K562 (cell line): Measurements from ENCODE around the gene ASB6. TPM values are rescaled to one million over a fixed set of nuclear protein-coding genes. Genes with fewer than 3 reads are reported as not detected.

Source experiments
- ATAC-seq: fragments of 200-7000 bp; cut with Tn5 transposase; 3 replicates; pipeline ENCODE4 v1.9.1; 2020; ENCODE audit warnings: moderate library complexity
- BruUV-seq: library from RNA; stranded (reverse); fragments of 400-500 nt; replicated peaks from 2 replicates; lab custom pipeline; 2021; lab: Mats Ljungman, UMichigan
- CTCF ChIA-PET: fragments of 300-600 bp; formaldehyde crosslinking; extraction: SDS; loops from one replicate; lab custom pipeline; 2021; ENCODE audit warnings: low intra/inter-chr PET ratio; lab: Yijun Ruan, JAX
- POLR2A ChIA-PET: fragments of 300-600, 350-650 bp; sonication (Branson Sonifier 250); formaldehyde crosslinking; extraction: SDS; loops from one replicate; lab custom pipeline; 2021; ENCODE audit warnings: antibody characterized with exemption, inconsistent platforms; lab: Yijun Ruan, JAX
- DNase-seq, 4 experiments: peaks; one replicate each; pipeline versions ENCODE4 v3.0.0 to v3.0.0-alpha.2; 2011 to 2018; ENCODE audit warnings: low spot score in 3 of 4, mixed read lengths in 3 of 4; ENCODE audit errors: extremely low read depth in 1 of 4
- FAIRE-seq: peaks from 2 replicates; lab custom pipeline; 2011; peaks lifted over from hg19 to GRCh38; lab: Jason Lieb, UNC
- H2AFZ ChIP-seq: 2 replicates; pipeline ENCODE4 v1.6.0; 2011; ENCODE audit warnings: low read depth, low read length, control low read depth, inconsistent platforms
- H3K27ac ChIP-seq: fragments of 200-600 bp; 3 replicates; pipeline ENCODE4 v1.8.0; 2011; ENCODE audit warnings: low read depth, mild to moderate bottlenecking, control low read depth, inconsistent platforms, low read length, moderate library complexity, mixed read lengths; ENCODE audit errors: extremely low read depth
- H3K27me3 ChIP-seq, 2 experiments: fragments of 300-600 bp in 1 of 2; 2 replicates in 1 of 2; 3 replicates in 1 of 2; pipeline versions ENCODE4 v1.6.0 to v1.8.0; 2011; ENCODE audit warnings: inconsistent platforms in 2 of 2, low read length in 2 of 2, mild to moderate bottlenecking in 1 of 2, mixed read lengths in 1 of 2, moderate library complexity in 1 of 2; ENCODE audit not compliant: control insufficient read depth in 2 of 2, insufficient read depth in 2 of 2
- H3K36me3 ChIP-seq: fragments of 300-600 bp; 3 replicates; pipeline ENCODE4 v1.8.0; 2011; ENCODE audit warnings: mild to moderate bottlenecking, low read length, inconsistent platforms; ENCODE audit not compliant: control insufficient read depth, insufficient read depth
- H3K4me1 ChIP-seq, 2 experiments: fragments of 200-600 bp in 1 of 2; replicated peaks in 1 of 2; 2 replicates in 1 of 2; 3 replicates in 1 of 2; pipeline versions ENCODE4 v1.5.1 to v1.8.0; 2011; ENCODE audit warnings: inconsistent platforms in 2 of 2, low read length in 2 of 2, mild to moderate bottlenecking in 1 of 2, mixed read lengths in 1 of 2, moderate library complexity in 1 of 2; ENCODE audit not compliant: control insufficient read depth in 2 of 2, insufficient read depth in 2 of 2
- H3K4me2 ChIP-seq: 2 replicates; pipeline ENCODE4 v1.6.1; 2011; ENCODE audit warnings: low read length, control low read depth, inconsistent platforms, mixed read lengths; ENCODE audit not compliant: insufficient read depth
- H3K4me3 ChIP-seq: fragments of 200-600 bp; sonication (generic), shearing (Covaris generic); 2 replicates; pipeline ENCODE4 v1.5.1; 2016; ENCODE audit warnings: control low read depth, inconsistent platforms
- H3K79me2 ChIP-seq: fragments of 200-600 bp; 3 replicates; pipeline ENCODE4 v1.8.0; 2011; ENCODE audit warnings: low read length, inconsistent platforms; ENCODE audit not compliant: control insufficient read depth, insufficient read depth
- H3K9ac ChIP-seq, 2 experiments: 2 replicates each; pipeline versions ENCODE4 v1.6.0 to v1.6.1; 2011; ENCODE audit warnings: low read depth in 2 of 2, low read length in 2 of 2, control low read depth in 1 of 2, inconsistent platforms in 1 of 2, mild to moderate bottlenecking in 1 of 2, mixed read lengths in 1 of 2; ENCODE audit not compliant: insufficient read depth in 1 of 2
- H3K9me1 ChIP-seq: one replicate; pipeline ENCODE4 v1.6.0; 2011; ENCODE audit warnings: inconsistent platforms, mild to moderate bottlenecking, low read length, moderate library complexity; ENCODE audit not compliant: control insufficient read depth, insufficient read depth
- H3K9me3 ChIP-seq: replicated peaks from 2 replicates; pipeline ENCODE4 v1.5.1; 2011; ENCODE audit warnings: low read depth, low read length, inconsistent platforms; ENCODE audit not compliant: control insufficient read depth, insufficient read depth
- H4K20me1 ChIP-seq: replicated peaks from 2 replicates; pipeline ENCODE4 v1.6.1; 2011; ENCODE audit warnings: low read length, inconsistent platforms, mixed read lengths; ENCODE audit not compliant: control insufficient read depth, insufficient read depth
- CTBP1 ChIP-seq: fragments of 450-650 bp; IDR thresholded peaks from 2 replicates; pipeline ENCODE4 v1.6.1; 2016; ENCODE audit warnings: borderline replicate concordance
- POLR2B ChIP-seq: fragments of 450-650 bp; IDR thresholded peaks from 2 replicates; pipeline ENCODE4 v1.6.1; 2018; ENCODE audit warnings: low read depth; ENCODE audit not compliant: partially characterized antibody
- STAG1 ChIP-seq: sonication (generic); formaldehyde crosslinking; IDR thresholded peaks from 2 replicates; pipeline ENCODE4 v1.5.0; 2020; ENCODE audit warnings: missing genetic modification reagents, borderline replicate concordance
- TAF7 ChIP-seq: fragments of 450-650 bp; IDR thresholded peaks from 2 replicates; pipeline ENCODE4 v1.6.1; 2016; ENCODE audit warnings: missing genetic modification characterization, missing compliant biosample characterization
- TARDBP ChIP-seq: fragments of 450-650 bp; IDR thresholded peaks from 2 replicates; pipeline ENCODE4 v1.6.1; 2016
- ZBTB33 ChIP-seq: sonication (generic); formaldehyde crosslinking; IDR thresholded peaks from 2 replicates; pipeline ENCODE4 v1.8.1; 2023; ENCODE audit warnings: mild to moderate bottlenecking, missing genetic modification reagents
- ZBTB40 ChIP-seq, 2 experiments: fragments of 450-650 bp in 1 of 2; sonication (generic) in 1 of 2; formaldehyde crosslinking in 1 of 2; IDR thresholded peaks; 2 replicates each; pipeline versions ENCODE4 v1.7.1 to v1.9.0; 2016 to 2022; ENCODE audit warnings: inconsistent platforms in 1 of 2, mild to moderate bottlenecking in 1 of 2, missing genetic modification reagents in 1 of 2
- ZBTB43 ChIP-seq: sonication (generic); formaldehyde crosslinking; IDR thresholded peaks from 2 replicates; pipeline ENCODE4 v1.8.0; 2023; ENCODE audit warnings: mild to moderate bottlenecking, missing genetic modification reagents
- WGBS: fragments of 100-300 bp; shearing (Covaris generic); methylation state at CpG from one replicate; pipeline ENCODE4 v1.1.6; 2016; ENCODE audit warnings: low coverage, mixed read lengths; ENCODE audit not compliant: insufficient coverage; ENCODE audit errors: missing lambda C conversion rate; 5-methylcytosine and 5-hydroxymethylcytosine counted together
- in situ Hi-C: fragments of 300-500 bp; cut with MboI; formaldehyde crosslinking; loops from 4 replicates; pipeline ENCODE4 v1.15.0; 2018; ENCODE audit warnings: inconsistent platforms, mixed read lengths
- intact Hi-C: fragments of 100-400 bp; cut with micrococcal nuclease; formaldehyde crosslinking; loops from 2 replicates; pipeline ENCODE4 v1.14.2; 2022
- polyA plus RNA-seq, 8 experiments: library from polyadenylated mRNA; depleted of rRNA in 4 of 8; stranded (reverse) in 5 of 8; unstranded in 3 of 8; fragments of >200 nt; fragmentation: Nextera tagmentation in 2 of 8; fragmentation: Illumina TruSeq in 1 of 8; extraction: Ambion mirVana in 2 of 8; extraction: Trizol in 1 of 8; gene quantifications; 2 replicates each; pipeline versions ENCODE4 v1.2.1 to v1.2.3, GENCODE V29; 2011 to 2014; ENCODE audit warnings: inconsistent platforms in 1 of 8, missing spikeins in 1 of 8
- total RNA-seq, 7 experiments: library from RNA; depleted of rRNA in 6 of 7; stranded (reverse); fragments of >200 nt in 6 of 7; fragmentation: Illumina TruSeq in 2 of 7; extraction: Trizol in 2 of 7; gene quantifications; 2 replicates each; pipeline versions ENCODE4 v1.2.1 to v1.2.3, GENCODE V29; 2011 to 2021; ENCODE audit warnings: low replicate concordance in 1 of 7

ASB6 gene
- total and polyA plus RNA-seq, 9 of the 15 experiments (the other 6 are each of a cell fraction or from before 2014, with no cell fraction given): 0.92 to 17.8 (median 11.3) TPM

GRCh38 chr9:129620669-129621295 lies 21.2 kb downstream of the ASB6 start, which contains the start of gene C9orf50:
C9orf50 (minus strand) TSS chr9:129621101; CDS start chr9:129620574, 527 bp downstream.
- POLR2A ChIA-PET: interaction anchor here (0.5 to 0.9 kb wide), 4 partner anchors 8 to 227 kb away, joined by 3 to 4 read pairs (median 4); no protein-coding TSS in a partner anchor
- no peak for DNase-seq
- Histone ChIP-seq H3K4me3 (peak within 1 kb of the TSS; percentile 56), H3K4me1 (peaks cover 13 to 25% of the 10 kb centered on the region in 2 experiments), H3K9ac (peak within 1 kb of the TSS; percentile 51 to 91; a peak in 3 of 4 replicates), H4K20me1 (no peaks in the 10 kb centered on the region), H3K27ac (no peak within 1 kb of the TSS), H2AFZ (peak within 1 kb of the TSS; percentile 85), H3K9me3 (no peaks in the 10 kb centered on the region), H3K4me2 (peak within 1 kb of the TSS; percentile 56), H3K9me1 (no peaks in the 10 kb centered on the region), H3K27me3 (peaks cover 3 to 17% of the 10 kb centered on the region in 2 experiments; a peak in 2 of 5 replicates), H3K36me3 (no peaks in the 10 kb centered on the region), H3K79me2 (no peaks in the 10 kb centered on the region)
- intact Hi-C loops (no loop called here), in situ Hi-C loops (loop anchor here (25.0 kb wide), 1 partner anchor 283 kb away; no protein-coding TSS in a partner anchor)
- BruUV-seq: TSS peak; percentile 67
- CTCF ChIA-PET: no interaction called here
- WGBS: 39% methylated on average over 21 of the region's 21 CpGs
- peak; percentile 3; the same call in 1 of the 3 replicates for ATAC-seq
- peak; percentile 26 for FAIRE-seq
- TF ChIP-seq STAG1 (no peak), CTBP1 (no peak), ZBTB33 (peak; percentile 92), TAF7 (tag) (no peak), TARDBP (no peak), ZBTB40 (IDR thresholded peaks at IDR 0.05) (0 out of 2 replicates have a peak, but pooled peaks have one; percentile 6), ZBTB40 (CRISPR knock-in tag; IDR thresholded peaks at IDR 0.05) (no peak), POLR2B (no peak), ZBTB43 (no peak)
